HCT116 (cell line): Measurements from ENCODE around the gene STXBP5.

Source experiments
- EZH2 ChIP-seq: fragments of 200-600 bp; sonication (generic); IDR thresholded peaks from 2 replicates; pipeline ENCODE4 v1.6.1; 2017; ENCODE audit warnings: antibody characterized with exemption, mixed run types
- POLR2A ChIP-seq: IDR thresholded peaks from 2 replicates; pipeline ENCODE4 v1.7.0; 2011; ENCODE audit warnings: borderline replicate concordance; ENCODE audit not compliant: insufficient read depth, insufficient read length; ENCODE audit errors: extremely low read depth
- POLR2AphosphoS5 ChIP-seq: IDR thresholded peaks from 2 replicates; pipeline ENCODE4 v1.6.1; 2011; ENCODE audit warnings: mild to moderate bottlenecking, low read depth, low read length, moderate library complexity
- RAD21 ChIP-seq: IDR thresholded peaks from 2 replicates; pipeline ENCODE4 v1.6.1; 2012; ENCODE audit warnings: low read depth, mild to moderate bottlenecking
- SIN3A ChIP-seq: IDR thresholded peaks from 2 replicates; pipeline ENCODE4 v1.6.1; 2012; ENCODE audit warnings: low read depth
- TCF7L2 ChIP-seq: IDR thresholded peaks from 2 replicates; pipeline ENCODE4 v1.7.0; 2011; ENCODE audit warnings: borderline replicate concordance, inconsistent platforms; ENCODE audit not compliant: insufficient read depth, insufficient read length; ENCODE audit errors: extremely low read depth
- TF ChIP-seq, protein P1 (sequence below), 3 experiments: fragments of 200-600 bp in 1 of 3; sonication (generic) in 1 of 3; IDR thresholded peaks in 2 of 3; conservative IDR thresholded peaks in 1 of 3; 2 replicates each; pipeline ENCODE4 v1.5.1; 2012 to 2017; ENCODE audit warnings: low read depth in 2 of 3, low read length in 2 of 3, antibody characterized with exemption in 1 of 3, borderline replicate concordance in 1 of 3, control low read depth in 1 of 3, mild to moderate bottlenecking in 1 of 3, mixed read lengths in 1 of 3, mixed run types in 1 of 3, moderate library complexity in 1 of 3; ENCODE audit not compliant: insufficient read depth in 1 of 3

DNA sequence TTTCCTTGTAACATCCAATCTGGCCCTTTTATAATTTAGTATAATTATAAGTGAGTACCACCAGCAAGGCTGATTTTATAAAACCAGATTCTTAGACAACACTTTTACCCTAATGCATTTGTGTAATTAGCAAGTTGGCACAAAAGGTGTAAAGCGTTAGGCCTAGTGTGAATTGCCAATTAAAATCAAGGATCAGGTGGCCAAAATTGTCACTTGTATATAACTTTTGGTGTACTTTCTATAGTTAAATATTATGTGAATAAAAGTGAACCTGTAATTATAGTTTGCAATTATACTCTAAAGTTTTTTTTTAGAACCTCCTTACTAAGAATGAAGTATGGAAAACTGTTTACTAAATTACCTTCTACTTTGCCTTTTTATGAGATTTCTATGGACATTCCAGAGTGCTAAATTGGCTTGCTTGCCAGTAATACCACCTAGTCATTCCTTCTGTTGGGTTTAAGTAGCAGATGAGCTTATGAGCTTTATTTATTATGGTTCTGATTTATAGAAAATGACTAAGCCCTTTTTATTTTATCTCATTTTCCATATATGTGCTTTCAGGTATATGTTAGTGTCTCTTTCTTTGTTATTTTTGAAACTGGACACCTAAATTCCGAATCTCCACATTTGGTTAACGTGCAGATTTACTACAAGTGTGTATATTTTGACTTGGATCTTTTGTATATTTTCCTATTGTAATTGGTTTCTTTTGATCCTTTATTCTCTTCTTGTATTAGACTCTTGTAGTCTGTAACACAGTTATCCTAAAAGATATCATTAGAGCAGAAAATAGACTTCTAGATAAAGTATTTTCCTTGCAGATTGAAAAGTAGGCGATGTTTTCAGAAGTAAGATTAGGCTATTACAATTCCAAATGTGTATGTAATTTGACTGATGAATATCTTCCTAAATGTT is 3.9 kb downstream of the STXBP5 start:
- TF ChIP-seq, protein P1, sequence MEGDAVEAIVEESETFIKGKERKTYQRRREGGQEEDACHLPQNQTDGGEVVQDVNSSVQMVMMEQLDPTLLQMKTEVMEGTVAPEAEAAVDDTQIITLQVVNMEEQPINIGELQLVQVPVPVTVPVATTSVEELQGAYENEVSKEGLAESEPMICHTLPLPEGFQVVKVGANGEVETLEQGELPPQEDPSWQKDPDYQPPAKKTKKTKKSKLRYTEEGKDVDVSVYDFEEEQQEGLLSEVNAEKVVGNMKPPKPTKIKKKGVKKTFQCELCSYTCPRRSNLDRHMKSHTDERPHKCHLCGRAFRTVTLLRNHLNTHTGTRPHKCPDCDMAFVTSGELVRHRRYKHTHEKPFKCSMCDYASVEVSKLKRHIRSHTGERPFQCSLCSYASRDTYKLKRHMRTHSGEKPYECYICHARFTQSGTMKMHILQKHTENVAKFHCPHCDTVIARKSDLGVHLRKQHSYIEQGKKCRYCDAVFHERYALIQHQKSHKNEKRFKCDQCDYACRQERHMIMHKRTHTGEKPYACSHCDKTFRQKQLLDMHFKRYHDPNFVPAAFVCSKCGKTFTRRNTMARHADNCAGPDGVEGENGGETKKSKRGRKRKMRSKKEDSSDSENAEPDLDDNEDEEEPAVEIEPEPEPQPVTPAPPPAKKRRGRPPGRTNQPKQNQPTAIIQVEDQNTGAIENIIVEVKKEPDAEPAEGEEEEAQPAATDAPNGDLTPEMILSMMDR (IDR thresholded peaks at IDR 0.05 in 2 of 3, conservative IDR thresholded peaks at IDR 0.05 in 1 of 3; ENCODE audit: borderline replicate concordance in 1 of 3, insufficient read depth in 1 of 3, low read depth in 2 of 3, low read length in 2 of 3) = no peak
- TF ChIP-seq TCF7L2 (no peak), SIN3A (no peak), EZH2 (no peak), POLR2A (no peak), POLR2AphosphoS5 (no peak), RAD21 (no peak)
